AG04450 (cell line): Measurements from ENCODE around the gene MCRIP2. TPM values are rescaled to one million over a fixed set of nuclear protein-coding genes. Genes with fewer than 3 reads are reported as not detected.

ENCODE experiments used
- CTCF ChIA-PET: fragments of 300-600, 350-600 bp; formaldehyde crosslinking; extraction: SDS; loops from one replicate; lab custom pipeline; 2022; ENCODE audit warnings: antibody characterized with exemption, inconsistent platforms; lab: Charles Lee
- POLR2A ChIA-PET: fragments of 350-600 bp; formaldehyde crosslinking; extraction: SDS; loops from one replicate; lab custom pipeline; 2021; ENCODE audit warnings: antibody characterized with exemption, inconsistent platforms; lab: Yijun Ruan, JAX
- DNase-seq: peaks from one replicate; pipeline ENCODE4 v3.0.0-alpha.2; 2011; ENCODE audit warnings: low read depth, low spot score
- H3K27ac ChIP-seq: one replicate; pipeline ENCODE4 v1.5.1; 2012; ENCODE audit warnings: low read depth, low read length, control low read depth
- H3K27me3 ChIP-seq: one replicate; pipeline ENCODE4 v1.6.0; 2012; ENCODE audit warnings: low read length; ENCODE audit not compliant: control insufficient read depth, insufficient read depth
- H3K4me3 ChIP-seq: 2 replicates; pipeline ENCODE4 v1.5.1; 2011; ENCODE audit warnings: mild to moderate bottlenecking, low read depth, low read length, control low read depth
- H3K9me3 ChIP-seq: 2 replicates; pipeline ENCODE4 v1.5.1; 2012; ENCODE audit warnings: low read length; ENCODE audit not compliant: control insufficient read depth, insufficient read depth
- polyA minus RNA-seq: library from RNA; depleted of rRNA, polyadenylated mRNA; stranded (reverse); fragments of >200 nt; gene quantifications from 2 replicates; pipeline ENCODE4 v1.2.3, GENCODE V29; 2011; rRNA and poly(A)+ RNA removed
- polyA plus RNA-seq: library from polyadenylated mRNA; depleted of rRNA; stranded (reverse); fragments of >200 nt; gene quantifications from 2 replicates; pipeline ENCODE4 v1.2.3, GENCODE V29; 2011; rRNA removed
- TF ChIP-seq, protein P1 (sequence below): IDR thresholded peaks from 2 replicates; pipeline ENCODE4 v1.5.1; 2011; ENCODE audit warnings: low read depth, low read length, control low read depth, inconsistent platforms

MCRIP2 gene, protein sequence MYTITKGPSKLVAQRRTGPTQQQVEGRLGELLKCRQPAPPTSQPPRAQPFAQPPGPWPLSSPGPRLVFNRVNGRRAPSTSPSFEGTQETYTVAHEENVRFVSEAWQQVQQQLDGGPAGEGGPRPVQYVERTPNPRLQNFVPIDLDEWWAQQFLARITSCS
- polyA plus RNA-seq (6.7 and 10.8 TPM in 2 replicates), polyA minus RNA-seq (1.6 and 1.9 TPM in 2 replicates)

DNA sequence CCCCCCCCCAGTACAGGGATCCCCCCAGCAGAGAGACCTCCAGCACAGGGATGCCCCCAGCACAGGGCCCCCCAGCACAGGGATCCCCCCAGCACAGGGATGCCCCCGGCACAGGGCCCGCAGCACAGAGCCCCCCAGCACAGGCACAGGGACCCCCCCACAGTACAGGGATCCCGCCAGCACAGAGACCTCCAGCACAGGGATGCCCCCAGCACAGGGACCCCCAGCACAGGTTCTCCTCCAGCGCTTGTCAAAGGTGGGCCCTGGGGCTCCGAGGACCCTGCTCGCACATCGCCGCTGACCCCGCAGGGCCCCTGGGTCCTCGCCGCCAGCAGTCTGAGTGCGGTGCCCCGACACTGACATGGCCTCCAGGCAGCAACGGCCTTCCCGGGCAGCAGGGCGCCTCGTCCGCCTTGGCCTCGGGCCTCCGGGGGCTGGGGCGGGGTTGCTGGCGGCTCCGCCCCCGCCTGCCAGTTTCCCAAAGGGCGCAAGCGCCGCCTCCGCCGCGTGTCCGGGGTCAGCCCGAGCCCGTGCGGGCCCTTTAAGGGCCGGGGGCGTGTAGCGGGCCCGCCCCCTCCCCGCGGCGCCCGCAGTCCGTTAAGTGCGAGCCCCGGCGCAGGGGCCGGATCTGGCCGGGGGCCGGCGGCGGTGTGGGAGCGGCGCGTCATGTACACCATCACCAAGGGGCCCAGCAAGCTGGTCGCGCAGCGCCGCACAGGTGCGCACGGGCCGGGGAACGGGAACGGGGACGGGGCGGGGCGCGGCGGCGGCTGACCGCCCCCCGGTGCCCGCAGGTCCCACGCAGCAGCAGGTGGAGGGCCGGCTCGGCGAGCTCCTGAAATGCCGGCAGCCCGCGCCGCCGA, at the start of gene MCRIP2:
MCRIP2 (plus strand) TSS at position 503 of the 863 bp plus-strand sequence; CDS start at position 667, 164 bp downstream.
- TF ChIP-seq, protein P1, sequence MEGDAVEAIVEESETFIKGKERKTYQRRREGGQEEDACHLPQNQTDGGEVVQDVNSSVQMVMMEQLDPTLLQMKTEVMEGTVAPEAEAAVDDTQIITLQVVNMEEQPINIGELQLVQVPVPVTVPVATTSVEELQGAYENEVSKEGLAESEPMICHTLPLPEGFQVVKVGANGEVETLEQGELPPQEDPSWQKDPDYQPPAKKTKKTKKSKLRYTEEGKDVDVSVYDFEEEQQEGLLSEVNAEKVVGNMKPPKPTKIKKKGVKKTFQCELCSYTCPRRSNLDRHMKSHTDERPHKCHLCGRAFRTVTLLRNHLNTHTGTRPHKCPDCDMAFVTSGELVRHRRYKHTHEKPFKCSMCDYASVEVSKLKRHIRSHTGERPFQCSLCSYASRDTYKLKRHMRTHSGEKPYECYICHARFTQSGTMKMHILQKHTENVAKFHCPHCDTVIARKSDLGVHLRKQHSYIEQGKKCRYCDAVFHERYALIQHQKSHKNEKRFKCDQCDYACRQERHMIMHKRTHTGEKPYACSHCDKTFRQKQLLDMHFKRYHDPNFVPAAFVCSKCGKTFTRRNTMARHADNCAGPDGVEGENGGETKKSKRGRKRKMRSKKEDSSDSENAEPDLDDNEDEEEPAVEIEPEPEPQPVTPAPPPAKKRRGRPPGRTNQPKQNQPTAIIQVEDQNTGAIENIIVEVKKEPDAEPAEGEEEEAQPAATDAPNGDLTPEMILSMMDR, result no peak
- POLR2A ChIA-PET, result no interaction called here
- CTCF ChIA-PET, result no interaction called here
- Histone ChIP-seq H3K27me3 (no peaks in the 10 kb centered on the region), H3K4me3 (peak within 1 kb of the TSS; percentile 80), H3K9me3 (no peaks in the 10 kb centered on the region; the same call in 1 of the 2 replicates), H3K27ac (no peak within 1 kb of the TSS)
- DNase-seq, result peak; percentile 41

DNA sequence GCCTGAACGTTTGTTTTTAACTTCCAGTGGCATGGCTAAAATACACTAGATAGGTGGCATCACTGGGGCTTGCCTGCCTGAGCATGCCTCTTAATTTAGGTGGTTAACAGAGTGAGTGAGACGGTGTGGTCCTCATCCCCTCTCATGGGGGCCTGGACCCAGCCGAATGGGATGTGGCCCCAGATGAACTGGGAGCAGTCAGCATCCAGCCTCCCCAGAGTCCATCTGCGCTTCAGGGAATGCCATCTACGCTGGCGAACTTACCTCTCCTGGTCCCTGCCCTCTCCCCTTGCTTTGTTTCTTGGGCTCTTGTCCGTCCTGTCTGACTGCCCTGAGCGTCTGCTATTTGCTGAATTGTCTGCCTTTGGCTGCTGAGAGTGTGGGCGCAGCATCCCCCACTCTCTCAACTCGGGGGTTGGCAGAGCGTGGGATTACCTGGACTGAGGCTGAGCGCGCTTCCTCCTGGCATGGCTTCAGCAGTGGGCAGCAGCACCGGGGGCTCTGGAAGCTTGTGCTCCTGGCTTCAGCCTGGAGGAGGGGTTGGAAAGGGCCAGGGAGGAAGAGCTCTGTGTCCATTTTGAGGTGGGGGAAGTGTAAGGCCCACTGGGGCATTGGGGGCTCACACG, 49.6 kb upstream of the MCRIP2 start:
- no peak overlapping the region for H3K4me3 ChIP-seq
- POLR2A ChIA-PET, result interaction anchor here (0.7 kb wide), 1 partner anchor 10 kb away, joined by 4 read pairs; no protein-coding TSS in a partner anchor
- TF ChIP-seq, protein P1, result no peak
- H3K27me3 ChIP-seq, result no peaks in the 10 kb centered on the region
- no peak overlapping the region for H3K27ac ChIP-seq
- DNase-seq, result no peak
- CTCF ChIA-PET, result no interaction called here
- no peaks in the 10 kb centered on the region; the same call in 1 of the 2 replicates for H3K9me3 ChIP-seq

DNA sequence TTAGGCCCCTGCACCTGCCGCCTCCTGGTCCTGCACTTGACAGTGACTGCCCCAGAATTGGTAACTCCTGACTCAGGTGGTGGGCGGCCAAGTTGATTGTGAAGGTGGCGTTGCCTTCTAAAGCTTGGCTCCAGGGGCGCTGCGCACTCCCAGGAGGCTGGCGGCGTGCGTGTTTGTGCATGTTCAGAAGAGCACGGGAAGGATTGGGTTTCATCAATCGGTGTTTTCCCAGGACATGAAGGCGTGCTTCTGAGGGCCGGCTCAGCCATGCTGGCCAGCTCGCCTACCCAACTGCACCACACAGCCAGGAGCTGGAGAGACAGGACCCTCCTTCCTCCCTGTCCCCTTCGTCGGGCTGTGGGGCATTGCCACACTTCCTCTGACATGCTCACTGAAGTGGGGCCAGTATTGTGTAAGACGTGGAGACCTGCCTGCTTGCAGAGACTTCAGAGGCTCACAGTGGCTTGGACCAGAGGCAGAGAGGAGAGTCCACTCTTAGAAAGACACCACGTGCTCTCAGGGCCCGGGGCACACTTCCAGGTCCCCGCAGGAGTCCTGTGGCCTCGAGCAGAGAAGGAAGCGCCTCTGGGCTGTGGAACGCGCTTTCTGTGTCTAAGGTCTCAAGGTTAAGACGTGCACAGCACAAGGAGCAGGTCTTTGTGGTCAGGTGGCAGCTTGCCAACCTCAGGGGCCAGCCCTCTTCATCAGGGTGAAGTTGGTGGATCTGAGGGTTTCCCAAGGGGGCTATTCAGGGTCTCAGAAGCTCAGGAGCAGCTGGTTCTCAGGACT, 48.9 kb upstream of the MCRIP2 start:
- Histone ChIP-seq H3K9me3 (no peaks in the 10 kb centered on the region; the same call in 1 of the 2 replicates), H3K4me3 (no peak overlapping the region), H3K27me3 (no peaks in the 10 kb centered on the region), H3K27ac (no peak overlapping the region)
- ChIA-PET CTCF (no interaction called here), POLR2A (no interaction called here)
- no peak for DNase-seq
- TF ChIP-seq, protein P1, result no peak

DNA sequence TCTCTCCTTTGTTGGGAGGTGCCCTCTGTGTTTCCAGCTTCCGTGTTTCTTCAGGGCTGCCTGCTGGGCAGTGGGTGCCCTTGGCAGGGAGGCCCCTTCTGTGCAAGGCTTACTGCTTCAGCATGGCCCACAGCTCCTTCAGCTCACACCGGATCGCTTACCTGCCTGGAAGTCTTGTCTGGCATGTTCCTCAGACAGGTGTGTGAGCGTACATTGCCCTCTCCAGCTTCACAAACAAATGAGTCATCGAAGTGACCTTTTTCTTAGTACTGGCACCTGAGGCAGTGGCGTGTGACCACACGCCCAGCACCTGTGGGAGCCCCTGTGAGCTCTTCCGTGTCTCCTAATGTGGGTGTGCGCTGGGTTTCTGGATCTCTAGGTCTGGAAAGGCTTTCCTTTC, 48.2 kb upstream of the MCRIP2 start:
- H3K27ac ChIP-seq, result no peak overlapping the region
- no peaks in the 10 kb centered on the region for H3K27me3 ChIP-seq
- ChIA-PET CTCF (no interaction called here), POLR2A (no interaction called here)
- no peaks in the 10 kb centered on the region; the same call in 1 of the 2 replicates for H3K9me3 ChIP-seq
- DNase-seq, result no peak
- TF ChIP-seq, protein P1, result no peak
- H3K4me3 ChIP-seq, result no peak overlapping the region
